ENCODE measurements around the gene ABLIM1.
A peak's percentile ranks its signal among the peaks of the same experiment; 100 is the strongest.
"Not testable (repeated sequence)": the region's sequence is repeated elsewhere in the genome, so short reads cannot be mapped to it uniquely, and the experiment has no call there.

Gene ABLIM1

GRCh38 chr10:114658175-114658574 lies at the start of gene ABLIM1:
Gene ABLIM1 (minus strand): TSS chr10:114658275. CDS start chr10:114658200, 75 bp downstream.
- no peak within 1 kb of the TSS for H3K4me3 ChIP-seq (replicated peaks; ENCODE audit: low read depth, low read length)
- DNase-seq (ENCODE audit: low read depth) = no peak
- no peak for TF ChIP-seq CTCF (IDR thresholded peaks at IDR 0.05; ENCODE audit: low read length, missing control alignments)

- no peak overlapping the region for H3K4me3 ChIP-seq (replicated peaks; ENCODE audit: low read depth, low read length)
- DNase-seq (ENCODE audit: low read depth) = no peak
- no peak for TF ChIP-seq CTCF (IDR thresholded peaks at IDR 0.05; ENCODE audit: low read length, missing control alignments)
Measured at GRCh38 chr10:114706458-114707055, 48.5 kb upstream of the ABLIM1 start.

GRCh38 chr10:114704679-114705078 lies 46.6 kb upstream of the ABLIM1 start:
- no peak for DNase-seq (ENCODE audit: low read depth)
- H3K4me3 ChIP-seq (replicated peaks; ENCODE audit: low read depth, low read length) = no peak overlapping the region
- no peak for TF ChIP-seq CTCF (IDR thresholded peaks at IDR 0.05; ENCODE audit: low read length, missing control alignments)

GRCh38 chr10:114703377-114704107 lies 45.5 kb upstream of the ABLIM1 start:
- TF ChIP-seq CTCF (IDR thresholded peaks at IDR 0.05; ENCODE audit: low read length, missing control alignments) = peak; percentile 60
- no peak overlapping the region for H3K4me3 ChIP-seq (replicated peaks; ENCODE audit: low read depth, low read length)
- DNase-seq (ENCODE audit: low read depth) = peak; percentile 31

GRCh38 chr10:114698271-114699061 lies 40.4 kb upstream of the ABLIM1 start:
- H3K4me3 ChIP-seq (replicated peaks; ENCODE audit: low read depth, low read length) = no peak overlapping the region
- no peak for TF ChIP-seq CTCF (IDR thresholded peaks at IDR 0.05; ENCODE audit: low read length, missing control alignments)
- no peak for DNase-seq (ENCODE audit: low read depth)

GRCh38 chr10:114697061-114697598 lies 39.1 kb upstream of the ABLIM1 start:
- no peak overlapping the region for H3K4me3 ChIP-seq (replicated peaks; ENCODE audit: low read depth, low read length)
- TF ChIP-seq CTCF (IDR thresholded peaks at IDR 0.05; ENCODE audit: low read length, missing control alignments) = no peak
- no peak for DNase-seq (ENCODE audit: low read depth)

GRCh38 chr10:114696301-114696700 lies 38.2 kb upstream of the ABLIM1 start:
- not testable (repeated sequence) for DNase-seq (ENCODE audit: low read depth); H3K4me3 ChIP-seq (replicated peaks; ENCODE audit: low read depth, low read length)

All from fibroblast of pulmonary artery (primary cell).